ENCODE data around the gene GID8.
A peak's percentile ranks its signal among the peaks of the same experiment; 100 is the strongest.

The GID8 gene

GRCh38 chr20:62984666-62985443 is 46.9 kb downstream of the GID8 start:
- DNase-seq (ENCODE audit: low spot score): no peak

- no peak for DNase-seq (ENCODE audit: low spot score)
Observed at GRCh38 chr20:62985444-62985778, 47.5 kb downstream of the GID8 start.

- DNase-seq (ENCODE audit: low spot score): no peak
Observed at GRCh38 chr20:62986257-62986800, 48.4 kb downstream of the GID8 start.

- DNase-seq (ENCODE audit: low spot score): no peak
Observed at GRCh38 chr20:62987114-62987513, 49.2 kb downstream of the GID8 start.

GRCh38 chr20:62989201-62989601 is 51.3 kb downstream of the GID8 start:
- DNase-seq (ENCODE audit: low spot score): no peak

GRCh38 chr20:62990306-62990825 is 52.4 kb downstream of the GID8 start:
- no peak for DNase-seq (ENCODE audit: low spot score)

- no peak for DNase-seq (ENCODE audit: low spot score)
Observed at GRCh38 chr20:62991196-62991807, 53.4 kb downstream of the GID8 start.

GRCh38 chr20:62991863-62992262 is 53.9 kb downstream of the GID8 start:
- DNase-seq (ENCODE audit: low spot score): no peak

- no peak for DNase-seq (ENCODE audit: low spot score)
Observed at GRCh38 chr20:62993856-62994494, 56.0 kb downstream of the GID8 start.

GRCh38 chr20:62994869-62995281 is 56.9 kb downstream of the GID8 start:
- DNase-seq (ENCODE audit: low spot score): peak; percentile 54

GRCh38 chr20:62995481-62995880 is 57.5 kb downstream of the GID8 start:
- DNase-seq (ENCODE audit: low spot score): no peak

- no peak for DNase-seq (ENCODE audit: low spot score)
Observed at GRCh38 chr20:62995898-62996595, 58.1 kb downstream of the GID8 start.

- DNase-seq (ENCODE audit: low spot score): no peak
Observed at GRCh38 chr20:62996596-62996982, 58.6 kb downstream of the GID8 start.

- no peak for DNase-seq (ENCODE audit: low spot score)
Observed at GRCh38 chr20:62997417-62998035, 59.6 kb downstream of the GID8 start.
